CD4-positive, CD25-positive, alpha-beta regulatory T cell (primary cell): ENCODE results near the gene ABTB2. TPM values are rescaled to one million over a fixed set of nuclear protein-coding genes. Genes with fewer than 3 reads are reported as not detected.

Experiments
- ATAC-seq, 2 donors: fragments of 150-1000 bp; cut with Tn5 transposase; one replicate each; pipeline ENCODE4 v1.10.0; 2021; ENCODE audit warnings: low read depth in 2 of 2, moderate number of reproducible peaks in 2 of 2, moderate library complexity in 1 of 2
- DNase-seq, 3 donors: peaks; one replicate each; pipeline versions ENCODE4 v3.0.0 to v3.0.0-alpha.2; 2012 to 2022; ENCODE audit warnings: mixed read lengths in 1 of 3
- H3K27ac ChIP-seq: one replicate; pipeline ENCODE4 v1.7.0; 2013; ENCODE audit warnings: mild to moderate bottlenecking, low read length; ENCODE audit not compliant: insufficient read depth, poor library complexity, severe bottlenecking
- H3K27me3 ChIP-seq: one replicate; pipeline ENCODE4 v1.7.0; 2013; ENCODE audit warnings: low read length; ENCODE audit not compliant: control insufficient read depth, insufficient read depth
- H3K36me3 ChIP-seq: one replicate; pipeline ENCODE4 v1.7.0; 2013; ENCODE audit warnings: mild to moderate bottlenecking, low read length, moderate library complexity; ENCODE audit not compliant: control insufficient read depth, insufficient read depth
- H3K4me1 ChIP-seq: 2 replicates; pipeline ENCODE4 v1.7.0; 2013; ENCODE audit warnings: mild to moderate bottlenecking, low read length; ENCODE audit not compliant: insufficient read depth, control insufficient read depth, poor library complexity, severe bottlenecking
- H3K4me3 ChIP-seq: one replicate; pipeline ENCODE4 v1.7.0; 2013; ENCODE audit warnings: low read depth, mild to moderate bottlenecking, low read length, moderate library complexity
- H3K9me3 ChIP-seq, 2 experiments: 1 replicate in 1 of 2; 2 replicates in 1 of 2; pipeline ENCODE4 v1.7.0; 2013; ENCODE audit warnings: low read length in 2 of 2, mild to moderate bottlenecking in 1 of 2, moderate library complexity in 1 of 2; ENCODE audit not compliant: control insufficient read depth in 2 of 2
- H3K27ac Mint-ChIP-seq, 3 donors: one replicate each; pipeline ENCODE4 v1.8.0; 2020 to 2022; ENCODE audit warnings: mild to moderate bottlenecking in 3 of 3, mixed read lengths in 3 of 3, moderate library complexity in 2 of 3
- H3K27me3 Mint-ChIP-seq: one replicate; pipeline ENCODE4 v1.8.0; 2022; ENCODE audit warnings: mild to moderate bottlenecking, mixed read lengths
- H3K36me3 Mint-ChIP-seq: one replicate; pipeline ENCODE4 v1.8.0; 2020; ENCODE audit warnings: mixed read lengths
- H3K4me1 Mint-ChIP-seq, 4 donors: one replicate each; pipeline ENCODE4 v1.8.0; 2020 to 2022; ENCODE audit warnings: mixed read lengths in 4 of 4, mild to moderate bottlenecking in 1 of 4
- H3K4me3 Mint-ChIP-seq, 4 donors: one replicate each; pipeline ENCODE4 v1.8.0; 2020 to 2022; ENCODE audit warnings: mild to moderate bottlenecking in 4 of 4, mixed read lengths in 4 of 4, moderate library complexity in 3 of 4
- H3K9me3 Mint-ChIP-seq, 7 donors: one replicate each; pipeline ENCODE4 v1.8.0; 2020 to 2022; ENCODE audit warnings: mixed read lengths in 7 of 7, mild to moderate bottlenecking in 3 of 7, moderate library complexity in 2 of 7
- polyA plus RNA-seq, 4 donors: library from polyadenylated mRNA; unstranded; fragments of 300-500 nt; fragmentation: Illumina TruSeq; gene quantifications; one replicate each; pipeline ENCODE4 v1.2.3, GENCODE V29; 2021
- total RNA-seq: library from RNA; stranded (reverse); gene quantifications from one replicate; pipeline ENCODE4 v1.2.3, GENCODE V29; 2022

The ABTB2 gene
- total and polyA plus RNA-seq, 5 donors from 2014 or later: 0.12 to 0.89 (median 0.13) TPM; not detected in 2

DNA sequence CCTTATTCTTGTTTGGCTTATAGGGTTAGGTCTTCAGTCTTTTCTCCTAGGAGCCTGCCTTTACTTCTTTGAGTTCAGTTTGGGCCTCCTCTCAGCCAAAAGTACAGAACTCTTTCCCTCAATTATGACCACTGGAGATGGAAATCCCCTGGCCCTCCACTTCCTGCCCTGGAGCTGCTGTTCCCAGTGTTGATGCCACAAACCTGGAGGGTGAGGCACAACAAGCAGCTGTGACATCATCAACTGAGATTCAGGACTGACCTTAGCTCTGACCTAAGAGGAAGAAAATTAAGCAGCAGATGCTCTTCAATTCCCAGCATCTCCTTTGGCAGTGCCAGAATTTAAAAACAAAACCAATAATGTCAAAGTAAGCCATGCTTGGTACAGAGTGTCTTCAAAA is 3.0 kb downstream of the ABTB2 start:
- no peak for ATAC-seq
- peak overlapping the region in 2 of 4 donors; percentile 4 to 53 for H3K4me3 Mint-ChIP-seq
- no peak for DNase-seq
- H3K36me3 ChIP-seq: no peaks in the 10 kb centered on the region
- peaks cover 0 to 3% (median 0%) of the 10 kb centered on the region in 7 donors for H3K9me3 Mint-ChIP-seq
- H3K27me3 Mint-ChIP-seq: peaks cover 54% of the 10 kb centered on the region
- no peak overlapping the region for H3K27ac ChIP-seq
- H3K9me3 ChIP-seq: no peaks in the 10 kb centered on the region
- peak overlapping the region in 1 of 3 donors; percentile 14 for H3K27ac Mint-ChIP-seq
- H3K4me1 ChIP-seq: peaks cover 34% of the 10 kb centered on the region
- H3K27me3 ChIP-seq: peaks cover 18% of the 10 kb centered on the region
- H3K4me1 Mint-ChIP-seq: peaks cover 6 to 19% (median 11%) of the 10 kb centered on the region in 4 donors
- H3K4me3 ChIP-seq: no peak overlapping the region
- no peaks in the 10 kb centered on the region for H3K36me3 Mint-ChIP-seq

DNA sequence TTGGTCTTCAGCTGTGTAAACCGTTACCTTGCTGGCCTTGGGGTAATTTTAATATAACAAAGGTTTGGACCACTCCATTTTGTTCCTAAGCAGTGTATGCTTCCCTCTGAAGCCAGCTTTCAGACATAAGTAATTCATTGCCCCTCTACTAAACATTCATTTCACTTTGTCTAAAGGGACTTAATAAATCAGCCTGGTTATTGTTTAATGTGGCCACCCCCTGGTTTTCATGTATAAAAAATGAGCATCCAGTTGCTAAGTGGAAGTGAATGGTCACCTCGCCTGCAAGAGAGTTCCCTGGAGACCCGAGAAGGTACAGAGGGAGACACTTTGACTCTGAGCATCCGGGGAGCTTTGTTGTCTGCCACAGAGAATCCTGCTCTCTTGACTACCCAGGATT is 3.9 kb downstream of the ABTB2 start:
- Histone ChIP-seq H3K27ac (no peak overlapping the region), H3K27me3 (peaks cover 18% of the 10 kb centered on the region), H3K4me3 (no peak overlapping the region), H3K9me3 (no peaks in the 10 kb centered on the region), H3K4me1 (peaks cover 26% of the 10 kb centered on the region), H3K36me3 (no peaks in the 10 kb centered on the region)
- H3K27ac Mint-ChIP-seq: no peak overlapping the region
- DNase-seq (no peak), ATAC-seq (no peak)
- H3K9me3 Mint-ChIP-seq: peaks cover 0 to 3% (median 0%) of the 10 kb centered on the region in 7 donors
- peaks cover 45% of the 10 kb centered on the region for H3K27me3 Mint-ChIP-seq
- peak overlapping the region in 2 of 4 donors; percentile 36 to 61 for H3K4me3 Mint-ChIP-seq
- H3K4me1 Mint-ChIP-seq: peaks cover 0 to 13% (median 8%) of the 10 kb centered on the region in 4 donors
- no peaks in the 10 kb centered on the region for H3K36me3 Mint-ChIP-seq

DNA sequence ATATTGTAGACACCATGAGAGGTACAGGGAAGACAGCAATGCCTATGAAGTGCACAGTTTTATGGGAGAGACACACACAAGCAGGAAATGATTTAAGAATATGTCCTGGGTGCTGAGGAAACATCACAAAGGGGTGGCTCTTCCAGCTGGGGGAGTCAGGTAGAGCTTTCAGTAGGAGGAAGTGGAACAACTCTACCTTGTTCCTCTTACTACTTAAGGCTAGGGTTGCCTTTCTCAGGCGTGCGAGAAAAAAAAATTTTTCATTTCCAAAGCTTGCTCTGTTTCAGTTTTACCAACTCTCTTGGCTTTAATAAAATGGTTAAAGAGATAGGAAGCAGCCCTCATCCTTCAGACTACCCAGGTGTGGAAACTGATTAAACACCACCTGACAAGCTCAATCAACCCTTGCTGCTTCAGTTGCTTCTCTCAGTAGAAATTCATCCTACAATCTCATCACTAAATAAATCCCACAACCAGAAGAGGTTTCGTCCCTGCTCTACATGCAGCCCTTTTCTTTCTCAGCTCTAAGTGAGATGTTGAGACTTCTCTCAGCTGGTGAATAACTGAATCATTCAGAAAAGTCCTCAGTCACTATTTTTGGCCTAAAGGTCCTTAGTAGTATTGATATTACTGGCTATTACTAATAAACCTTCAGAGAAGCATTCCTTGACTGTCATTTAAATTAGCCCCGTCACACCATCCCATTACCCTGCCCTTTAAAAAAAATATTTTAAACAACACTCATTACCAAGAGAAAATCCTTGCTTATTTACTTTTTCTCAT is 5.9 kb downstream of the ABTB2 start:
- H3K9me3 ChIP-seq: no peaks in the 10 kb centered on the region
- no peaks in the 10 kb centered on the region for H3K36me3 Mint-ChIP-seq
- peaks cover 45% of the 10 kb centered on the region for H3K27me3 Mint-ChIP-seq
- no peaks in the 10 kb centered on the region for H3K36me3 ChIP-seq
- peaks cover 0 to 3% (median 0%) of the 10 kb centered on the region in 7 donors for H3K9me3 Mint-ChIP-seq
- DNase-seq (no peak), ATAC-seq (no peak)
- H3K27ac Mint-ChIP-seq: no peak overlapping the region
- peaks cover 10% of the 10 kb centered on the region for H3K4me1 ChIP-seq
- no peak overlapping the region for H3K4me3 Mint-ChIP-seq
- H3K4me1 Mint-ChIP-seq: peaks cover 0 to 12% (median 5%) of the 10 kb centered on the region in 4 donors
- H3K4me3 ChIP-seq: no peak overlapping the region
- peaks cover 18% of the 10 kb centered on the region for H3K27me3 ChIP-seq
- no peak overlapping the region for H3K27ac ChIP-seq

DNA sequence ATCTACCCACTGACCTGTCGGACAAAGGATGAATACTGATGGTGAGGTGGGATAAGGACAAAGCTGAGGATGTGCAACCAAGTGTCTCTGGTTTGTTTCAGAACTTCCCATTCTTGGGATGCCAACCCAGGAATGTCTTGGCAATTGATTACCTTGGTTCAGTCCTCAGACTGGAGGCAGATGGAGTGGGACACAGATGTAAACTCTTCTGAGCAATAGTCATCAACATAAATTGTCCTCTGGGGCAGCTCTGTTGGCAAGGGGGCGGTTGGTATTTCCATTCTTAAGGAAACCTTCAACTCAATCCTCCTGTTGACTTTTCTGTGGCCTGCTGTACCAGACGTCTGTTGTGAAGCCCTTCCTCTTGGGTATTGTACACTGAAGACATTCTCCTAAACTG is 6.8 kb downstream of the ABTB2 start:
- ATAC-seq (no peak), DNase-seq (no peak)
- peaks cover 0 to 2% (median 0%) of the 10 kb centered on the region in 7 donors for H3K9me3 Mint-ChIP-seq
- no peak overlapping the region for H3K27ac ChIP-seq
- H3K4me3 Mint-ChIP-seq: no peak overlapping the region
- peaks cover 2% of the 10 kb centered on the region for H3K4me1 ChIP-seq
- no peaks in the 10 kb centered on the region for H3K9me3 ChIP-seq
- peaks cover 0 to 7% (median 1%) of the 10 kb centered on the region in 4 donors for H3K4me1 Mint-ChIP-seq
- no peaks in the 10 kb centered on the region for H3K36me3 Mint-ChIP-seq
- H3K4me3 ChIP-seq: no peak overlapping the region
- H3K27me3 Mint-ChIP-seq: peaks cover 39% of the 10 kb centered on the region
- H3K27ac Mint-ChIP-seq: no peak overlapping the region
- no peaks in the 10 kb centered on the region for H3K36me3 ChIP-seq
- peaks cover 15% of the 10 kb centered on the region for H3K27me3 ChIP-seq

DNA sequence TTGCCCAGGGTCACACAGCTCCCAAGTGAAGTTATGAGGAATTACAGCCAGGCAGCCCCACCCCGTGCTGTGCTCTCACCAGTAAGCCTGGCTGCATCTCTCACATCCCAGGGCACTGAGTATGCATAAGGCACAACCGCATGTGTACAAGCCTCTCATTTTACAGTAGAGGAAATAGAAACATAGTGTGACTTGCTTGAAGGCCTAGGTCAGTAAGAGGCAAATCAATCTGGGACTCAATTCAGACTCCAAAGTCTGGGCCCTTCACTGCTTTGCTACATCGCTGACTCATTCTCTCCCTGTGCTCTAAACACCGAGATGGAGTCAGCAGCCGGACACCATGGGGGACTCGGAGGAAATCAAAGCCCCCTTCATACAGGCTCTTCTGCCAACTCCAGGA is 7.9 kb downstream of the ABTB2 start:
- Mint-ChIP-seq H3K9me3 (peaks cover 0 to 3% (median 0%) of the 10 kb centered on the region in 7 donors), H3K36me3 (no peaks in the 10 kb centered on the region)

DNA sequence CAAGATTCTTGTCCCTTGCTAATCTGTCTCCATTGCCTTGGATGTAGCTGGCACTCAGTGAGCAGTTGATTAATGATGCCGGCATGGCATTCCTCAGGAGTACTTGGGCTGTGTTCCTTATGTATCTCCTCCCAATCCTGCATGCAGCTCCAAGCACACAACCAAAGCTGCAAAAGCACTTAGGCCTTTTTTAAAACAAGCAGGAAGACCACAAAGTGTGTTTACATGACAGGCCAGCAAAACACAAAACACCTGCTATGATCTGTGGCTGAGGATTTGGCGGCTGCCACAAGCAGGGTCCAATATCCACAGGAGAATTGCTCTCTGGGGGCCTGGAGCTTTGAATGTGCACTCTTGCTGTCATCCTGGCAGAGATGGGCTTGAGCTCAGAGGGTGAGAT is 8.9 kb downstream of the ABTB2 start:
- DNase-seq (no peak), ATAC-seq (no peak)
- Histone ChIP-seq H3K4me1 (no peaks in the 10 kb centered on the region), H3K9me3 (no peaks in the 10 kb centered on the region), H3K27me3 (peaks cover 5% of the 10 kb centered on the region), H3K4me3 (no peak overlapping the region), H3K27ac (no peak overlapping the region), H3K36me3 (no peaks in the 10 kb centered on the region)
- H3K27me3 Mint-ChIP-seq: peaks cover 27% of the 10 kb centered on the region
- no peak overlapping the region for H3K27ac Mint-ChIP-seq
- no peak overlapping the region for H3K4me3 Mint-ChIP-seq
- peaks cover 0 to 3% (median 0%) of the 10 kb centered on the region in 4 donors for H3K4me1 Mint-ChIP-seq
- peaks cover 0 to 3% (median 0%) of the 10 kb centered on the region in 7 donors for H3K9me3 Mint-ChIP-seq
- H3K36me3 Mint-ChIP-seq: no peaks in the 10 kb centered on the region

More for the DNA sequence above, 7.9 kb downstream of the ABTB2 start:
- H3K9me3 ChIP-seq: no peaks in the 10 kb centered on the region
- H3K27me3 ChIP-seq: peaks cover 9% of the 10 kb centered on the region
- no peaks in the 10 kb centered on the region for H3K4me1 ChIP-seq
- Mint-ChIP-seq H3K4me1 (peaks cover 0 to 3% (median under 1%) of the 10 kb centered on the region in 4 donors), H3K27me3 (peaks cover 35% of the 10 kb centered on the region), H3K27ac (no peak overlapping the region), H3K4me3 (no peak overlapping the region)
- ATAC-seq (no peak), DNase-seq (no peak)
- no peaks in the 10 kb centered on the region for H3K36me3 ChIP-seq
- no peak overlapping the region for H3K4me3 ChIP-seq
- no peak overlapping the region for H3K27ac ChIP-seq

DNA sequence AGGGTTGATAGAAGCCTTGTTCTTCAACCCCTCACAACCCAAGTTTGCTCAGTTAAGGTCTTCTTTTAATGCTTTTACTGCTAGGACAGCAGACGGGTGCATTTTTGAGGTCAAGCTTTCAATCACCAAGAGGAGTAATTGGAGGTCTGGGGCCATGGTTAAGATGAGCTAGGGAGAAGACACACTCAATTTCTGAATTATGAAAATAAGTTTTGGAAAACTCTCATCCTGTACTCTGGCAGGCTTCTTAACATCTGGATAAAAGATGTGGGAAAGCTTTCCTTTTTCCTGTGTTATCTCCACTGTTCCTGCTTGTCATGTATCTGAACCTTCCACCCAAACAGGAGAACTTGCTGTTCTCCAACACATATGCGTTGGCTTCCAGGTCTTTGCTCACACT is 9.7 kb downstream of the ABTB2 start:
- Histone ChIP-seq H3K9me3 (no peaks in the 10 kb centered on the region), H3K27me3 (peaks cover 5% of the 10 kb centered on the region), H3K4me1 (no peaks in the 10 kb centered on the region), H3K4me3 (no peak overlapping the region), H3K27ac (no peak overlapping the region), H3K36me3 (no peaks in the 10 kb centered on the region)
- Mint-ChIP-seq H3K4me3 (no peak overlapping the region), H3K4me1 (peaks cover 0 to 3% (median 0%) of the 10 kb centered on the region in 4 donors), H3K27me3 (peaks cover 20% of the 10 kb centered on the region), H3K36me3 (no peaks in the 10 kb centered on the region), H3K9me3 (peaks cover 0 to 1% (median 0%) of the 10 kb centered on the region in 7 donors), H3K27ac (no peak overlapping the region)
- DNase-seq: no peak
- ATAC-seq: no peak

DNA sequence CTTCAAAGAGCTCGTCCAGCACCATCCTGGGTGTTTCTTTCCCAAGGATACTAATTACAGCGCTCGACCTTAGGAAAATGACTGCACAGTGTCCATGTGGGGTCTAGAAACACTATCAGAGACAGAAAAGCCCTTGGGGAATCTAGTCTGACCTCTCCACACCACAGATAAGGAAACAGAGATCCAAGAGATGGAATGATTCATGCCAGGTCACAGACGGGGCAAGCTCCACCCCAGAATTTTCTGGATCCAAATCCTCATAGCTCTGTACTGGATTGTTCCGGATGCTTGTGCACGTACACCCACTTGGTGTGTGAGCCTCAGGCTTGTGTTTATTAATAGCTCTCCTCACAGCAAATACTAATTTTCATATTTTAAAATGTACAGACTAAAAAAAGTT is 11.3 kb downstream of the ABTB2 start:
- H3K36me3 ChIP-seq: no peaks in the 10 kb centered on the region
- DNase-seq (no peak), ATAC-seq (no peak)
- H3K4me1 ChIP-seq: no peaks in the 10 kb centered on the region
- H3K4me3 Mint-ChIP-seq: no peak overlapping the region
- H3K9me3 Mint-ChIP-seq: peaks cover 0 to 1% (median 0%) of the 10 kb centered on the region in 7 donors
- no peaks in the 10 kb centered on the region for H3K9me3 ChIP-seq
- peaks cover 0 to 3% (median 0%) of the 10 kb centered on the region in 4 donors for H3K4me1 Mint-ChIP-seq
- H3K27me3 ChIP-seq: no peaks in the 10 kb centered on the region
- H3K27me3 Mint-ChIP-seq: peaks cover 7% of the 10 kb centered on the region
- no peak overlapping the region for H3K4me3 ChIP-seq
- H3K27ac ChIP-seq: no peak overlapping the region
- H3K27ac Mint-ChIP-seq: no peak overlapping the region
- no peaks in the 10 kb centered on the region for H3K36me3 Mint-ChIP-seq
